ENCODE data around the gene RNF220. TPM values are rescaled to one million over a fixed set of nuclear protein-coding genes. Genes with fewer than 3 reads are reported as not detected.

RNF220 gene
- total and polyA plus RNA-seq, 9 of the 15 experiments (the other 6 are each of a cell fraction or from before 2014, with no cell fraction given): 5.1 to 117 (median 66.9) TPM

DNA sequence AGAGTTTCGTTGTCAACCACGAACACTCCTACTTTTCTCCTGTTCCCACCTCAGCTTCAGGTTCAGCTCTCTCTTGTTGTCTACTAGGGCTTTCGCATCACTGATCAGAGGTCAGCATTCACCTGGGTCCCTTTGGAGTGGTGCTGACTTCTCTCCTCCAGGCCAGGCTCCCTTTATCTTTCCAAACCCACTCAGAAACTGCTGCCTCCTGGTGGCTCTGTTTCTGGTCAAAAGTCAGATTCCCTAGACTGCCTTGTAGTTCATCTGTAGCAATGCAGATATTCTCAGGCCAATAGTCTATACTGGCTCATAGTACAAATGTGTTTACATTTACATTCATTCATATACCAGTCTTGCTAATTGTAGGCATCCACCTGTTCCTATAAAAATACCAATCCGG, 43.6 kb upstream of the RNF220 start (continued):
- no peak for TF ChIP-seq ZSCAN29 (IDR thresholded peaks at IDR 0.05)
- no peak for TF ChIP-seq NFYB (IDR thresholded peaks at IDR 0.05; ENCODE audit: extremely low read depth, insufficient read length)
- no peak for TF ChIP-seq SRSF9 (IDR thresholded peaks at IDR 0.05; ENCODE audit: borderline replicate concordance, low read depth, low read length)

DNA sequence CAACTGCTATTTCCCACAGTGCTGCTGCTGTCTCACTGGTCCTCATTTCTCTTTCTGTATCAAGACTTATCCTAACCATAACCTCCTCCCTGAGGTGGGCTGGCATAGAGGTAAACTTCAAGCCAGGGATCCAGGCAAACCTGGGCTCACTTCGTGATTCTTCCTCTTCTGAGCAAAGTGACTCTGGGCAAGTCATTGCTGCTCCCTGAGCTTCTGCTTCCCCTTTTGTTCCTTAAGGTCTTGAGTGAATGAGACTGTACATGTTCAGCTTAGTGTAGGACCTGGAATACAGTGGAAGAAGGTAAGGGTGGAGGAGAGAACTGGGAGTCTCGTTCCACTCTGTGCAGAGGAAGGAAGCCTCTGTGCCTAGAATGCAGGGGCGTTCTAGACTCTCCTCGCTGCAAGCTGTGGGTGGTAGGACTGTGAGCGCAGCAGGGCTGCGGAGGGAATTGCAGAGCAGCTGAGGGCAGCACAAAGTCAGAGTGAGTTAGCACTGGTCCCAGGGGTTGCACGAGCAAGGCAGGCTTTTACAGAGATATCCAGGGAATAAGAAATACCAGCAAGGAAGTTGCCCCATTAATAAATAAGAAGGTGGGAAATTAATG, 38.6 kb upstream of the RNF220 start:
- H3K9me1 ChIP-seq (ENCODE audit: control insufficient read depth, insufficient read depth, low read length): no peaks in the 10 kb centered on the region
- DNase-seq (ENCODE audit: extremely low read depth in 1 of 4, low spot score in 3 of 4) (no peak), ATAC-seq (no peak), FAIRE-seq (no peak)
- WGBS (ENCODE audit: insufficient coverage, low coverage, missing lambda C conversion rate): 1% methylated on average over 7 of the region's 7 CpGs
- no peak overlapping the region for H2AFZ ChIP-seq (ENCODE audit: low read depth, low read length)
- no peaks in the 10 kb centered on the region; a peak in 1 of 5 replicates for H3K4me1 ChIP-seq (replicated peaks in 1 of 2; ENCODE audit: control insufficient read depth in 2 of 2, insufficient read depth in 2 of 2, low read length in 2 of 2)
- intact Hi-C loops (cut with micrococcal nuclease) (no loop called here), in situ Hi-C loops (cut with MboI) (no loop called here)
- no peak overlapping the region for H3K27ac ChIP-seq (ENCODE audit: extremely low read depth, low read depth, low read length)
- TF ChIP-seq ZC3H8 (IDR thresholded peaks at IDR 0.05) (no peak), STAT5B (CRISPR knock-in tag; IDR thresholded peaks at IDR 0.05) (no peak), FOXK1 (CRISPR knock-in tag; IDR thresholded peaks at IDR 0.05; ENCODE audit: borderline replicate concordance) (0 out of 2 replicates have a peak, but pooled peaks have one; percentile 3), FOS (IDR thresholded peaks at IDR 0.05; ENCODE audit: extremely low read depth, insufficient read length) (no peak), THRAP3 (IDR thresholded peaks at IDR 0.05; ENCODE audit: borderline replicate concordance) (no peak)
- H4K20me1 ChIP-seq (replicated peaks; ENCODE audit: control insufficient read depth, insufficient read depth, low read length): no peaks in the 10 kb centered on the region
- no peak overlapping the region for H3K4me2 ChIP-seq (ENCODE audit: insufficient read depth, low read length)
- POLR2A ChIA-PET: interaction anchor here (0.8 to 1.6 kb wide), 2 partner anchors 11 to 15 kb away, joined by 3 to 6 read pairs; no protein-coding TSS in a partner anchor
- BruUV-seq (replicated peaks): no TSS peak
- no peak overlapping the region for H3K4me3 ChIP-seq
- no peak overlapping the region for H3K9ac ChIP-seq (ENCODE audit: insufficient read depth in 1 of 2, low read depth in 2 of 2, low read length in 2 of 2)
- H3K27me3 ChIP-seq (ENCODE audit: control insufficient read depth in 2 of 2, insufficient read depth in 2 of 2, low read length in 2 of 2): peaks cover 38 to 63% of the 10 kb centered on the region in 2 experiments
- no peaks in the 10 kb centered on the region for H3K9me3 ChIP-seq (replicated peaks; ENCODE audit: control insufficient read depth, insufficient read depth, low read depth, low read length)
- CTCF ChIA-PET (ENCODE audit: low intra/inter-chr PET ratio): no interaction called here
- no peaks in the 10 kb centered on the region for H3K79me2 ChIP-seq (ENCODE audit: control insufficient read depth, insufficient read depth, low read length)
- no peaks in the 10 kb centered on the region for H3K36me3 ChIP-seq (ENCODE audit: control insufficient read depth, insufficient read depth, low read length)

All from K562 (cell line).